HEK293 (cell line): ENCODE data around the gene LIMA1.

ENCODE experiments used
- ZNF48 ChIP-seq: fragments of 450-650 bp; formaldehyde crosslinking; IDR thresholded peaks from 2 replicates; pipeline ENCODE4 v1.5.1; 2016; ENCODE audit warnings: missing biosample characterization, missing genetic modification characterization
- TF ChIP-seq, protein P1 (sequence below): fragments of 450-650 bp; formaldehyde crosslinking; IDR thresholded peaks from 2 replicates; pipeline ENCODE4 v1.5.1; 2016; ENCODE audit warnings: missing biosample characterization, missing genetic modification characterization

DNA sequence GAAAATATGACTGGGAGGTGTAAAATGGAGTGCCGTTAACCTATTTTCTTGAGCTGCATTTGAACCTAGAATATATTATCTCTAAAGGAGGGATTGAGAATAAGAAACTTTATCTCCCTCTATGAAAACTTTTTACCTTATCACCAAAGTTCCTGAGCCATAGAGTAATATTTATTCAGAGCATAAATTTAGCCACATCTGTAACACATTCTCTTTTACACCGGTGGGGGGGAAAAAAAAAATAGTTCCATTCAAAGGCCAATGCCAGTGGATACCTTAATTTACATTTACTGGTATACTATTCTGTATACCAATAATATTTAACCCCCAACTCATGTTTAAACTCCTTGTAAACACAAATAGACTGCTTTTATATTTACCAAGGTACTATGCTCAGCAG, 137.9 kb downstream of the LIMA1 start:
- TF ChIP-seq ZNF48 = no peak
- TF ChIP-seq, protein P1, sequence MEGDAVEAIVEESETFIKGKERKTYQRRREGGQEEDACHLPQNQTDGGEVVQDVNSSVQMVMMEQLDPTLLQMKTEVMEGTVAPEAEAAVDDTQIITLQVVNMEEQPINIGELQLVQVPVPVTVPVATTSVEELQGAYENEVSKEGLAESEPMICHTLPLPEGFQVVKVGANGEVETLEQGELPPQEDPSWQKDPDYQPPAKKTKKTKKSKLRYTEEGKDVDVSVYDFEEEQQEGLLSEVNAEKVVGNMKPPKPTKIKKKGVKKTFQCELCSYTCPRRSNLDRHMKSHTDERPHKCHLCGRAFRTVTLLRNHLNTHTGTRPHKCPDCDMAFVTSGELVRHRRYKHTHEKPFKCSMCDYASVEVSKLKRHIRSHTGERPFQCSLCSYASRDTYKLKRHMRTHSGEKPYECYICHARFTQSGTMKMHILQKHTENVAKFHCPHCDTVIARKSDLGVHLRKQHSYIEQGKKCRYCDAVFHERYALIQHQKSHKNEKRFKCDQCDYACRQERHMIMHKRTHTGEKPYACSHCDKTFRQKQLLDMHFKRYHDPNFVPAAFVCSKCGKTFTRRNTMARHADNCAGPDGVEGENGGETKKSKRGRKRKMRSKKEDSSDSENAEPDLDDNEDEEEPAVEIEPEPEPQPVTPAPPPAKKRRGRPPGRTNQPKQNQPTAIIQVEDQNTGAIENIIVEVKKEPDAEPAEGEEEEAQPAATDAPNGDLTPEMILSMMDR (tag by site-specific recombination) = no peak
